HepG2 (cell line): ENCODE measurements around the gene RAC3. TPM values are rescaled to one million over a fixed set of nuclear protein-coding genes. Genes with fewer than 3 reads are reported as not detected.
A peak's percentile ranks its signal among the peaks of the same experiment; 100 is the strongest.

Source experiments
- ATAC-seq: fragments of 200-7000 bp; cut with Tn5 transposase; 3 replicates; pipeline ENCODE4 v1.9.1; 2020; ENCODE audit warnings: mild to moderate bottlenecking, moderate library complexity
- BruUV-seq: library from RNA; stranded (reverse); fragments of 400-500 nt; replicated peaks from 2 replicates; lab custom pipeline; 2021; lab: Mats Ljungman, UMichigan
- CTCF ChIA-PET: fragments of 300-600 bp; formaldehyde crosslinking; extraction: SDS; loops from one replicate; lab custom pipeline; 2021; ENCODE audit warnings: low total read pairs, inconsistent platforms, low intra/inter-chr PET ratio; lab: Yijun Ruan, JAX
- POLR2A ChIA-PET: fragments of 350-600 bp; sonication (Branson Sonifier 250); formaldehyde crosslinking; loops from one replicate; lab custom pipeline; 2020; ENCODE audit warnings: antibody characterized with exemption, inconsistent platforms; lab: Yijun Ruan, JAX
- DNase-seq: peaks from one replicate; pipeline ENCODE4 v3.0.0-alpha.2; 2015; ENCODE audit warnings: low spot score
- FAIRE-seq: peaks from 3 replicates; lab custom pipeline; 2011; peaks lifted over from hg19 to GRCh38; lab: Jason Lieb, UNC
- H2AFZ ChIP-seq: one replicate; pipeline ENCODE4 v1.6.1; 2011; ENCODE audit warnings: low read length, inconsistent platforms
- H3K27ac ChIP-seq: fragments of 300-600 bp; 3 replicates; pipeline ENCODE4 v1.8.0; 2011; ENCODE audit warnings: mixed run types, mild to moderate bottlenecking, mixed read lengths, low read length, inconsistent platforms; ENCODE audit not compliant: insufficient read depth; ENCODE audit errors: extremely low read length
- H3K27me3 ChIP-seq, 2 experiments: fragments of 200-600 bp in 1 of 2; 2 replicates in 1 of 2; 3 replicates in 1 of 2; pipeline versions ENCODE4 v1.6.0 to v1.8.0; 2011; ENCODE audit warnings: low read length in 2 of 2, mild to moderate bottlenecking in 2 of 2, moderate library complexity in 2 of 2, inconsistent platforms in 1 of 2; ENCODE audit not compliant: insufficient read depth in 2 of 2, control insufficient read depth in 1 of 2
- H3K36me3 ChIP-seq, 2 experiments: fragments of 200-600 bp in 1 of 2; replicated peaks in 1 of 2; 2 replicates in 1 of 2; 3 replicates in 1 of 2; pipeline versions ENCODE4 v1.5.1 to v1.8.0; 2011; ENCODE audit warnings: low read length in 2 of 2, inconsistent platforms in 1 of 2; ENCODE audit not compliant: insufficient read depth in 2 of 2, control insufficient read depth in 1 of 2
- H3K4me1 ChIP-seq: 2 replicates; pipeline ENCODE4 v1.5.1; 2012; ENCODE audit warnings: low read length, inconsistent platforms; ENCODE audit not compliant: insufficient read depth
- H3K4me2 ChIP-seq: 2 replicates; pipeline ENCODE4 v1.6.0; 2011; ENCODE audit warnings: low read depth, low read length, inconsistent platforms
- H3K4me3 ChIP-seq, 3 experiments: fragments of 200-600 bp in 1 of 3; sonication (generic), shearing (Covaris generic) in 1 of 3; replicated peaks in 1 of 3; 2 replicates each; pipeline ENCODE4 v1.5.1; 2011 to 2016; ENCODE audit warnings: low read length in 3 of 3, inconsistent platforms in 2 of 3, low read depth in 2 of 3, mild to moderate bottlenecking in 2 of 3, control low read depth in 1 of 3, mixed read lengths in 1 of 3; ENCODE audit not compliant: insufficient read depth in 1 of 3
- H3K79me2 ChIP-seq: one replicate; pipeline ENCODE4 v1.6.1; 2011; ENCODE audit warnings: low read length, inconsistent platforms; ENCODE audit not compliant: insufficient read depth
- H3K9ac ChIP-seq: 2 replicates; pipeline ENCODE4 v1.6.0; 2011; ENCODE audit warnings: mild to moderate bottlenecking, low read depth, low read length, inconsistent platforms; ENCODE audit not compliant: insufficient read depth
- H3K9me3 ChIP-seq: 2 replicates; pipeline ENCODE4 v1.5.1; 2012; ENCODE audit warnings: mild to moderate bottlenecking, low read length
- H4K20me1 ChIP-seq: 2 replicates; pipeline ENCODE4 v1.6.0; 2011; ENCODE audit warnings: inconsistent platforms, mild to moderate bottlenecking, low read length, moderate library complexity; ENCODE audit not compliant: insufficient read depth
- FOSL1 ChIP-seq: sonication (generic); formaldehyde crosslinking; IDR thresholded peaks from 2 replicates; pipeline ENCODE4 v1.9.0; 2021; ENCODE audit warnings: missing genetic modification reagents, borderline replicate concordance
- JDP2 ChIP-seq: sonication (generic); formaldehyde crosslinking; IDR thresholded peaks from 2 replicates; pipeline ENCODE4 v1.8.1; 2022; ENCODE audit warnings: missing genetic modification reagents, borderline replicate concordance
- MAFF ChIP-seq: IDR thresholded peaks from 2 replicates; pipeline ENCODE4 v1.6.1; 2011; ENCODE audit warnings: low read depth, low read length, improper control_type of control experiment
- MTF2 ChIP-seq: sonication (generic); formaldehyde crosslinking; IDR thresholded peaks from 2 replicates; pipeline ENCODE4 v1.5.0; 2020; ENCODE audit warnings: missing genetic modification reagents, borderline replicate concordance
- RXRA ChIP-seq: sonication (generic); formaldehyde crosslinking; IDR thresholded peaks from 2 replicates; pipeline ENCODE4 v1.5.1; 2020; ENCODE audit warnings: missing genetic modification reagents
- SIN3A ChIP-seq: IDR thresholded peaks from 2 replicates; pipeline ENCODE4 v1.6.1; 2011; ENCODE audit warnings: low read depth, mild to moderate bottlenecking, control low read depth, low read length, borderline replicate concordance
- TMF1 ChIP-seq: sonication (generic); formaldehyde crosslinking; IDR thresholded peaks from 2 replicates; pipeline ENCODE4 v1.8.1; 2022; ENCODE audit warnings: low read depth, missing genetic modification reagents
- ZNF232 ChIP-seq: sonication (generic); formaldehyde crosslinking; IDR thresholded peaks from 2 replicates; pipeline ENCODE4 v1.4.0; 2020; ENCODE audit warnings: missing genetic modification reagents, borderline replicate concordance
- ZNF646 ChIP-seq: sonication (generic); formaldehyde crosslinking; IDR thresholded peaks from 2 replicates; pipeline ENCODE4 v1.9.0; 2021; ENCODE audit warnings: mild to moderate bottlenecking, missing genetic modification reagents
- ZNF768 ChIP-seq: sonication (generic); formaldehyde crosslinking; IDR thresholded peaks from 2 replicates; pipeline ENCODE4 v1.4.0; 2020; ENCODE audit warnings: missing genetic modification reagents
- ZNF781 ChIP-seq: sonication (generic); formaldehyde crosslinking; IDR thresholded peaks from 2 replicates; pipeline ENCODE4 v1.5.1; 2020; ENCODE audit warnings: borderline replicate concordance, mild to moderate bottlenecking, missing genetic modification reagents; ENCODE audit errors: not compliant biosample characterization
- ZSCAN31 ChIP-seq: sonication (generic); formaldehyde crosslinking; IDR thresholded peaks from 2 replicates; pipeline ENCODE4 v1.5.0; 2020; ENCODE audit warnings: low read depth, mild to moderate bottlenecking, missing genetic modification reagents
- WGBS: methylation state at CpG from one replicate; pipeline ENCODE4 v1.1.6; 2017; ENCODE audit warnings: low lambda C conversion rate; 5-methylcytosine and 5-hydroxymethylcytosine counted together
- in situ Hi-C: cut with HindIII; loops from 2 replicates; pipeline ENCODE4 v1.10.0; 2017; ENCODE audit warnings: low pct_unique_long_range_greater_than_20kb; ENCODE audit not compliant: extremely low pct_ligation_motif_present
- intact Hi-C: fragments of 100-400 bp; cut with micrococcal nuclease; formaldehyde crosslinking; loops from one replicate; pipeline ENCODE4 v1.10.0; 2022; ENCODE audit not compliant: unreplicated experiment
- polyA plus RNA-seq, 8 experiments: library from polyadenylated mRNA; depleted of rRNA in 3 of 8; stranded (reverse) in 7 of 8; unstranded in 1 of 8; fragments of >200 nt; fragmentation: Illumina TruSeq in 4 of 8; extraction: Trizol in 4 of 8; gene quantifications; 2 replicates each; pipeline versions ENCODE4 v1.2.1 to v1.2.3, GENCODE V29; 2011 to 2016; ENCODE audit warnings: low read depth in 4 of 8, missing spikeins in 1 of 8, mixed read lengths in 1 of 8; ENCODE audit not compliant: insufficient read depth in 1 of 8
- total RNA-seq, 5 experiments: library from RNA; depleted of rRNA; stranded (reverse); fragments of >200 nt; fragmentation: Illumina TruSeq; extraction: Trizol; gene quantifications; 2 replicates each; pipeline ENCODE4 v1.2.3, GENCODE V29; 2016; ENCODE audit warnings: low read depth in 1 of 5
- TF ChIP-seq, protein P1 (sequence below): sonication (generic); formaldehyde crosslinking; conservative IDR thresholded peaks from 2 replicates; pipeline ENCODE4 v1.8.0; 2022; ENCODE audit warnings: mild to moderate bottlenecking, moderate library complexity, missing genetic modification reagents

The RAC3 gene
- total and polyA plus RNA-seq, 2 of the 13 experiments (the other 11 are each of a cell fraction or from before 2014, with no cell fraction given), result 10.5 to 21.3 TPM

GRCh38 chr17:81995463-81996231 is 35.8 kb upstream of the RAC3 start (continued):
- no peak for TF ChIP-seq ZSCAN31 (CRISPR knock-in tag)
- peak; percentile 43; the same call in 1 of the 2 replicates for TF ChIP-seq TMF1 (CRISPR knock-in tag)

- Histone ChIP-seq H3K79me2 (peaks cover 57% of the 10 kb centered on the region), H4K20me1 (no peaks in the 10 kb centered on the region), H3K9ac (peak overlapping the region; percentile 96), H3K36me3 (no peaks in the 10 kb centered on the region), H3K4me3 (peak overlapping the region; percentile 38 to 80 (median 55)), H3K4me1 (peaks cover 99% of the 10 kb centered on the region), H2AFZ (no peak overlapping the region), H3K9me3 (no peaks in the 10 kb centered on the region), H3K27me3 (no peaks in the 10 kb centered on the region), H3K27ac (peak overlapping the region; percentile 97), H3K4me2 (peak overlapping the region; percentile 99)
- CTCF ChIA-PET, result interaction anchor here (1.0 to 5.6 kb wide), 3 partner anchors 24 to 37 kb away, joined by 4 to 73 read pairs (median 6); partner anchors contain the start of gene NOTUM
- DNase-seq, result no peak
- in situ Hi-C loops, result loop anchor here (5.0 kb wide), 1 partner anchor 39 kb away; no protein-coding TSS in a partner anchor
- no peak for FAIRE-seq
- ATAC-seq, result no peak
- intact Hi-C loops, result no loop called here
- POLR2A ChIA-PET, result interaction anchor here (0.6 to 16.1 kb wide), 18 partner anchors 7 to 269 kb away, joined by 3 to 470 read pairs (median 11); partner anchors contain the start of genes ASPSCR1, CENPX, DCXR and LRRC45
- TSS peak; percentile 26 for BruUV-seq
- 53% methylated on average over 17 of the region's 28 CpGs for WGBS
- no peak for TF ChIP-seq ZNF768 (CRISPR knock-in tag)
- TF ChIP-seq MAFF, result no peak
- no peak for TF ChIP-seq JDP2 (CRISPR knock-in tag)
- TF ChIP-seq ZNF646 (CRISPR knock-in tag), result no peak
- no peak for TF ChIP-seq ZNF781
- TF ChIP-seq FOSL1 (CRISPR knock-in tag), result no peak
- TF ChIP-seq, protein P1, sequence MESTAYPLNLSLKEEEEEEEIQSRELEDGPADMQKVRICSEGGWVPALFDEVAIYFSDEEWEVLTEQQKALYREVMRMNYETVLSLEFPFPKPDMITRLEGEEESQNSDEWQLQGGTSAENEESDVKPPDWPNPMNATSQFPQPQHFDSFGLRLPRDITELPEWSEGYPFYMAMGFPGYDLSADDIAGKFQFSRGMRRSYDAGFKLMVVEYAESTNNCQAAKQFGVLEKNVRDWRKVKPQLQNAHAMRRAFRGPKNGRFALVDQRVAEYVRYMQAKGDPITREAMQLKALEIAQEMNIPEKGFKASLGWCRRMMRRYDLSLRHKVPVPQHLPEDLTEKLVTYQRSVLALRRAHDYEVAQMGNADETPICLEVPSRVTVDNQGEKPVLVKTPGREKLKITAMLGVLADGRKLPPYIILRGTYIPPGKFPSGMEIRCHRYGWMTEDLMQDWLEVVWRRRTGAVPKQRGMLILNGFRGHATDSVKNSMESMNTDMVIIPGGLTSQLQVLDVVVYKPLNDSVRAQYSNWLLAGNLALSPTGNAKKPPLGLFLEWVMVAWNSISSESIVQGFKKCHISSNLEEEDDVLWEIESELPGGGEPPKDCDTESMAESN (CRISPR knock-in tag), result 0 out of 2 replicates have a peak, but pooled peaks have one; percentile 0
- no peak for TF ChIP-seq ZNF232 (CRISPR knock-in tag)
- TF ChIP-seq SIN3A, result no peak
- no peak for TF ChIP-seq MTF2 (CRISPR knock-in tag)
- TF ChIP-seq RXRA (CRISPR knock-in tag), result no peak
Observed at GRCh38 chr17:81996232-81996756, 35.2 kb upstream of the RAC3 start.
